GM23248 (cell line): ENCODE measurements around the gene UBL4A. TPM values are rescaled to one million over a fixed set of nuclear protein-coding genes. Genes with fewer than 3 reads are reported as not detected.

Experiments
- DNase-seq: peaks from one replicate; pipeline ENCODE4 v3.0.0-alpha.2; 2015
- H2AFZ ChIP-seq: fragments of 200-600 bp; sonication (generic); 2 replicates; pipeline ENCODE4 v1.6.1; 2016; ENCODE audit warnings: antibody characterized with exemption
- H3F3A ChIP-seq: fragments of 200-600 bp; sonication (generic); 2 replicates; pipeline ENCODE4 v1.6.1; 2016; ENCODE audit warnings: mild to moderate bottlenecking, antibody characterized with exemption, mixed run types; ENCODE audit not compliant: insufficient read depth
- H3K27ac ChIP-seq: fragments of 200-600 bp; sonication (generic); 2 replicates; pipeline ENCODE4 v1.5.1; 2016; ENCODE audit warnings: mild to moderate bottlenecking
- H3K27me3 ChIP-seq: fragments of 200-600 bp; sonication (generic); replicated peaks from 2 replicates; pipeline ENCODE4 v1.6.1; 2016; ENCODE audit warnings: mild to moderate bottlenecking; ENCODE audit not compliant: insufficient read depth
- H3K36me3 ChIP-seq: fragments of 200-600 bp; sonication (generic); 2 replicates; pipeline ENCODE4 v1.6.1; 2016; ENCODE audit warnings: low read depth, mild to moderate bottlenecking
- H3K4me1 ChIP-seq: fragments of 200-600 bp; sonication (generic); 2 replicates; pipeline ENCODE4 v1.6.1; 2016; ENCODE audit warnings: mild to moderate bottlenecking; ENCODE audit not compliant: insufficient read depth
- H3K4me2 ChIP-seq: fragments of 200-600 bp; sonication (generic); one replicate; pipeline ENCODE4 v1.6.1; 2016; ENCODE audit warnings: mild to moderate bottlenecking; ENCODE audit not compliant: unreplicated experiment
- H3K4me3 ChIP-seq: fragments of 200-600 bp; sonication (generic); 2 replicates; pipeline ENCODE4 v1.5.1; 2016; ENCODE audit warnings: mild to moderate bottlenecking
- H3K79me2 ChIP-seq: fragments of 200-600 bp; sonication (generic); 2 replicates; pipeline ENCODE4 v1.6.1; 2016; ENCODE audit warnings: mild to moderate bottlenecking; ENCODE audit not compliant: insufficient read depth
- H3K9ac ChIP-seq: fragments of 200-600 bp; sonication (generic); 2 replicates; pipeline ENCODE4 v1.6.1; 2016; ENCODE audit warnings: mild to moderate bottlenecking
- H3K9me2 ChIP-seq: fragments of 200-600 bp; sonication (generic); 2 replicates; pipeline ENCODE4 v1.6.1; 2016; ENCODE audit warnings: mixed run types, mild to moderate bottlenecking, moderate library complexity; ENCODE audit not compliant: insufficient read depth
- H3K9me3 ChIP-seq: fragments of 200-600 bp; sonication (generic); one replicate; pipeline ENCODE4 v1.6.1; 2017; ENCODE audit warnings: low read depth
- H4K20me1 ChIP-seq: fragments of 200-600 bp; sonication (generic); 2 replicates; pipeline ENCODE4 v1.6.0; 2016; ENCODE audit not compliant: insufficient read depth
- EZH2 ChIP-seq: fragments of 200-600 bp; sonication (generic); IDR thresholded peaks from 2 replicates; pipeline ENCODE4 v1.6.1; 2018; ENCODE audit warnings: antibody characterized with exemption, mild to moderate bottlenecking; ENCODE audit not compliant: insufficient read depth, poor library complexity, severe bottlenecking
- EZH2phosphoT487 ChIP-seq: fragments of 200-600 bp; sonication (generic); IDR thresholded peaks from 2 replicates; pipeline ENCODE4 v1.6.1; 2018; ENCODE audit warnings: antibody characterized with exemption, moderate library complexity, mild to moderate bottlenecking, low read depth; ENCODE audit not compliant: insufficient read depth
- WGBS, 2 experiments: methylation state at CpG; one replicate each; pipeline ENCODE4 v1.1.6; 2015 to 2017; ENCODE audit warnings: low lambda C conversion rate in 2 of 2, low coverage in 1 of 2; ENCODE audit errors: missing lambda C conversion rate in 2 of 2; 5-methylcytosine and 5-hydroxymethylcytosine counted together
- in situ Hi-C: fragments of 300-500 bp; cut with MboI; formaldehyde crosslinking; loops from 2 replicates; pipeline ENCODE4 v1.15.0; 2020
- polyA plus RNA-seq: library from polyadenylated mRNA; unstranded; fragments of >200 nt; fragmentation: Nextera tagmentation; extraction: Ambion mirVana; gene quantifications from 2 replicates; pipeline ENCODE4 v1.2.1, GENCODE V29; 2016
- total RNA-seq: library from RNA; depleted of rRNA; stranded (reverse); fragments of >200 nt; shearing (Covaris generic); gene quantifications from 2 replicates; pipeline ENCODE4 v1.2.3, GENCODE V29; 2014; rRNA removed

UBL4A gene
- total RNA-seq (36.8 and 53.0 TPM in 2 replicates), polyA plus RNA-seq (42.4 and 45.2 TPM in 2 replicates)

DNA sequence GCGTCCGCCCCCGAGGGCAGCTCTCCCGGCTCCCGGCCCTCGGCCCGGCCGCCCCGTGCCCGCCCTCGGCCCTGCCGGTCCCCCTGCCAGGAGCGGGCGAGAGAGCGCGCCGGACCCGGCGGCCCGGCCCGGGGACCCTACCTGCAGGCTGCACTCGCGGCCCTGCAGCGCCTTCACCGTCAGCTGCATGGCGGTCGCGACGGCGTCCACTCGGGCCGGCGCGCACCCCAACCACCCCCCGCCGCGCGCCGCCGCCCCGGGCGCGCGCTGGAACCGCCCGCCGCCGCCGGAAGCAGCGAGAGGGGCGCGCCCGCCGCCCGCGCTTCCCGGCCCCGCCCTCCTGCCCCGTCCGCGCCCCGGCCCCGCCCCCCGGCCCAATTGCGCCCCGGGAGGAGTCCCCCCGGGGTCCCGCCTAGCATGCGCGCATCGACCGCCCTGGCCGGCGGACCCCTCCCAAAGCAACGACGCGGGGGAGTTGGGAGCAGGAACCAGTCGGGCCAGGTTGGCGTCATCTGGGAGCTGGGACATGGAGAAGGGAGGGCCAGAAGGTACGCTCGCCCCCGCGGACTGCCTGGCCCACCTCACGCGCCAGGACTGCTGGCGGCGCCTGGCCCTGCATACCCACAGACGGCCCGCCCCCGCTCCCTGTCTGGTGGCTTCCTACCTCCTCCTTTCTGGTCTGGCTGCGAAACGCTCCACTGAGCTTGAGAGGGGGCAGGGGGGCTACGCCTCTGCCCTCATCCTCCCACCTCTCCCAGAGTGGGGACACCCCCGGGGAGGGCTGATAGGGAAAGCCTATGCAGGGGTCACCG is at the start of gene UBL4A:
Gene UBL4A (minus strand): TSS at position 220 of the 812 bp plus-strand sequence. CDS start 31 bp downstream, at position 189.
- Histone ChIP-seq H3K79me2 (peaks cover 27% of the 10 kb centered on the region), H3K4me2 (peak within 1 kb of the TSS; percentile 68), H3K27ac (peak within 1 kb of the TSS; percentile 39), H3F3A (no peaks in the 10 kb centered on the region), H4K20me1 (no peaks in the 10 kb centered on the region), H3K9me2 (no peaks in the 10 kb centered on the region), H3K9ac (peak within 1 kb of the TSS; percentile 80), H2AFZ (peak within 1 kb of the TSS; percentile 56; the same call in 1 of the 2 replicates), H3K9me3 (no peaks in the 10 kb centered on the region), H3K4me3 (peak within 1 kb of the TSS; percentile 78), H3K4me1 (no peaks in the 10 kb centered on the region), H3K36me3 (no peaks in the 10 kb centered on the region), H3K27me3 (no peaks in the 10 kb centered on the region)
- TF ChIP-seq EZH2: no peak
- TF ChIP-seq EZH2phosphoT487: no peak
- peak; percentile 63 for DNase-seq
- in situ Hi-C loops: no loop called here
- WGBS, 2 experiments: 0 to 3% methylated on average over 9 to 11 of the region's 95 CpGs

DNA sequence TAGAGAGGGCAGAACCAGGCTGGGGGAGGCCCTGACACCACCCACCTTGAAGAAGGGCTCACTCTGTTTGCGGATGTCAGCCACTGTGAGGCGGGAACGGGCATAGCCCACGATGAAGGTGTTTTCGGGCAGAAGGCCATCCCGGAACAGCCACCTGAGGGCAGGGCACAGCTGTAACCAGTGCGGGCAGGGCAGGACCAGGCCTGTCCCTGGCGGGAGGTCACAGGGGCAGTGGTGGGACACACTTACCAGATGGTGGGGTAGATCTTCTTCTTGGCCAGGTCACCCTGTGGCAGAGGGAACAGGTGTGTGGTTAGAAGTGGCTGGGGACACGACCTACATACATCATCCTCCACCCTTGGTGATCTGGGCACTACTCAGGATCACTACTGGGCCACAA is 49.5 kb upstream of the UBL4A start:
- no peak overlapping the region for H3K4me3 ChIP-seq
- no peaks in the 10 kb centered on the region for H3K9me3 ChIP-seq
- no peaks in the 10 kb centered on the region for H3K27me3 ChIP-seq
- H3K79me2 ChIP-seq: 0 out of 2 replicates have a peak, but pooled peaks cover 14% of the 10 kb centered on the region
- no peaks in the 10 kb centered on the region for H3K9me2 ChIP-seq
- no peaks in the 10 kb centered on the region for H3K36me3 ChIP-seq
- in situ Hi-C loops: no loop called here
- H4K20me1 ChIP-seq: no peaks in the 10 kb centered on the region
- H3K4me1 ChIP-seq: no peaks in the 10 kb centered on the region
- H3F3A ChIP-seq: no peaks in the 10 kb centered on the region
- H3K9ac ChIP-seq: no peak overlapping the region
- no peak overlapping the region for H3K27ac ChIP-seq
- TF ChIP-seq EZH2phosphoT487 (no peak), EZH2 (no peak)
- no peak overlapping the region for H2AFZ ChIP-seq
- 67 to 91% methylated on average over 1 to 7 of the region's 9 CpGs for WGBS, 2 experiments
- no peak overlapping the region for H3K4me2 ChIP-seq
- DNase-seq: no peak

DNA sequence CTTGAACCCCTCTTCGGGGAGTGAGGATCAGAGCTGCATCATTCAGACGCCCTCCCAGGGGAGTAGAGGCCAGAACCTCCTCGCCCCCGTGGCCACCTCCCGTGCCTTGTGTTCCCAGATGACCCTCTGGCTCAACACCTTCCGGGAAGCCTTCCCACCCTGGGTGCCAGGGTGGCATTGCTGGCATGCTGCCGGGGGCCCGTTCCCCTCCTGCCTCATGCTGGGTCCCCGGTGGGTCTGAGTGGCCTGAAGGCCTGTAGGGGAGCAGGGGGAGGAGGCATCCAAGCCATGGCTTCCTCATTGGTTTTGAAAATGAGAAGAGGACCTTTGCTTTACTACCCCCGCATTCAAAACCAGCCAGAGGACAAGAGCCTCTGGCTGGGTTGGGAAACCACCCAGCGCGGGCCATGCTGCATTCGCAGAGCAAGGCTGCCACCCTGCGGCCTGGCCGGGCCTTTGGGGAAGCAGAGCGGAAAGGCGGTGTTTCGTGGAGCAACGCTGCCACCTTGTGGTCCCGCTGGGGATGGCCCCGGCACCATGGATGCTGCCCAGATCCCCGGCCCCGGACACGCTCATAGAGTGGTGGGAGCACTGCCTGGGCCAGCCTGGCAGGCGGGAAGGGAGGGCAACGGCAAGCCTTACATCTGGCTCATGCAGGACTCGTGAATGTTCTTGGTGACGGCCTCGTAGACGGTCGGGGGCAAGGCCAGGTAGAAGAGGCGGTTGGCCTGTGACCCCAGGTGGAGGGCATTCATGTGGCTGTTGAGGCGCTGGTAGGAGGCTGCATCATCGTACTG is 48.3 kb upstream of the UBL4A start:
- Histone ChIP-seq H3K27ac (peak overlapping the region; percentile 35; the same call in 1 of the 2 replicates), H3K9me2 (no peaks in the 10 kb centered on the region), H3K4me1 (no peaks in the 10 kb centered on the region), H3F3A (no peaks in the 10 kb centered on the region), H3K79me2 (0 out of 2 replicates have a peak, but pooled peaks cover 11% of the 10 kb centered on the region), H3K9ac (no peak overlapping the region), H3K27me3 (no peaks in the 10 kb centered on the region), H4K20me1 (no peaks in the 10 kb centered on the region), H3K4me3 (no peak overlapping the region), H2AFZ (no peak overlapping the region), H3K36me3 (no peaks in the 10 kb centered on the region), H3K9me3 (no peaks in the 10 kb centered on the region), H3K4me2 (no peak overlapping the region)
- WGBS, 2 experiments: 22 to 28% methylated on average over 15 to 26 of the region's 34 CpGs
- in situ Hi-C loops: no loop called here
- peak; percentile 90 for DNase-seq
- TF ChIP-seq EZH2phosphoT487: no peak

DNA sequence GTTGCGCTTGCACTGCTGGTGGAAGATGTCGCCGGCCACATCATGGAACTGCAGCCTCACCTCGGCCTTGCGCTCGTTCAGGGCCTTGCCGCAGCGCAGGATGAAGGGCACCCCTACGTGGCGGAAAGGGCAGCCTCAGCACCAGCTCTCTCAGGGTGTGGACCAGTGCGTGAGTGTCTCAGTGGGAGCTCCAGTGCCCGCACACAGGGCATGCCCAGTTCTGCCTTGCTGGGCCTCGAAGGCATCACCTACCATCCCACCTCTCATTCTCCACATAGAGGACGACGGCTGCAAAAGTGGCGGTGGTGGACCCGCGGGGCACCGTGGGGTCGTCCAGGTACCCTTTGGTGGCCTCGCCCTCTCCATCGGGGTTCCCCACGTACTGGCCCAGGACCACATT is 46.3 kb upstream of the UBL4A start:
- no peak for DNase-seq
- Histone ChIP-seq H3K36me3 (no peaks in the 10 kb centered on the region), H3K79me2 (no peaks in the 10 kb centered on the region), H3K9me2 (no peaks in the 10 kb centered on the region), H3K4me3 (no peak overlapping the region), H3K4me1 (no peaks in the 10 kb centered on the region), H3K9me3 (no peaks in the 10 kb centered on the region), H2AFZ (no peak overlapping the region), H4K20me1 (no peaks in the 10 kb centered on the region), H3F3A (no peaks in the 10 kb centered on the region), H3K27ac (no peak overlapping the region), H3K27me3 (no peaks in the 10 kb centered on the region), H3K9ac (no peak overlapping the region), H3K4me2 (no peak overlapping the region)
- 57 to 74% methylated on average over 12 to 18 of the region's 23 CpGs for WGBS, 2 experiments
- TF ChIP-seq EZH2 (no peak), EZH2phosphoT487 (no peak)
- in situ Hi-C loops: no loop called here
